Endodermal cell (in vitro differentiated cells): ENCODE measurements around the gene RBM44. TPM values are rescaled to one million over a fixed set of nuclear protein-coding genes. Genes with fewer than 3 reads are reported as not detected.

ENCODE experiments used
- DNase-seq: peaks from one replicate; pipeline ENCODE4 v3.0.0-alpha.2; 2017
- H3K27ac ChIP-seq: 2 replicates; pipeline ENCODE4 v1.5.1; 2013; ENCODE audit warnings: mild to moderate bottlenecking, low read depth, low read length, moderate library complexity
- H3K27me3 ChIP-seq: 2 replicates; pipeline ENCODE4 v1.6.1; 2013; ENCODE audit warnings: mild to moderate bottlenecking, low read length, moderate library complexity; ENCODE audit not compliant: insufficient read depth, control insufficient read depth, poor library complexity, severe bottlenecking
- H3K36me3 ChIP-seq: 2 replicates; pipeline ENCODE4 v1.7.0; 2013; ENCODE audit warnings: mild to moderate bottlenecking, low read length, moderate library complexity; ENCODE audit not compliant: control insufficient read depth, insufficient read depth
- H3K4me1 ChIP-seq: one replicate; pipeline ENCODE4 v1.7.0; 2013; ENCODE audit warnings: low read length; ENCODE audit not compliant: control insufficient read depth, insufficient read depth
- H3K4me3 ChIP-seq: 2 replicates; pipeline ENCODE4 v1.5.1; 2013; ENCODE audit warnings: mild to moderate bottlenecking, low read length, moderate library complexity
- H3K9ac ChIP-seq: 2 replicates; pipeline ENCODE4 v1.6.1; 2013; ENCODE audit warnings: mild to moderate bottlenecking, low read length, moderate library complexity; ENCODE audit not compliant: poor library complexity, severe bottlenecking; ENCODE audit errors: extremely low read depth
- H3K9me3 ChIP-seq: 2 replicates; pipeline ENCODE4 v1.6.1; 2013; ENCODE audit warnings: mild to moderate bottlenecking, low read length, moderate library complexity; ENCODE audit not compliant: control insufficient read depth
- H3K27ac Mint-ChIP-seq: 2 replicates; pipeline ENCODE4 v1.8.0; 2020; ENCODE audit warnings: mixed read lengths
- H3K27me3 Mint-ChIP-seq: 2 replicates; pipeline ENCODE4 v1.8.0; 2021; ENCODE audit warnings: mild to moderate bottlenecking, mixed read lengths; ENCODE audit not compliant: insufficient read depth
- H3K36me3 Mint-ChIP-seq: 2 replicates; pipeline ENCODE4 v1.8.0; 2020; ENCODE audit warnings: low read depth, mixed read lengths
- H3K4me1 Mint-ChIP-seq: 2 replicates; pipeline ENCODE4 v1.8.0; 2020; ENCODE audit warnings: mixed read lengths
- H3K4me3 Mint-ChIP-seq: 2 replicates; pipeline ENCODE4 v1.8.0; 2020; ENCODE audit warnings: mild to moderate bottlenecking, moderate library complexity, mixed read lengths
- H3K9me3 Mint-ChIP-seq: 2 replicates; pipeline ENCODE4 v1.8.0; 2020; ENCODE audit warnings: mild to moderate bottlenecking, mixed read lengths
- CTCF ChIP-seq: fragments of 200-600 bp; sonication (generic); conservative IDR thresholded peaks from 2 replicates; pipeline ENCODE4 v1.5.0; 2021; ENCODE audit warnings: antibody characterized with exemption, mild to moderate bottlenecking
- WGBS, 2 experiments: methylation state at CpG; one replicate each; pipeline versions ENCODE4 v1.1.5 to v1.1.7; 2013; ENCODE audit warnings: missing lambda C conversion rate in 2 of 2, mixed read lengths in 1 of 2; ENCODE audit not compliant: insufficient coverage in 1 of 2, insufficient read length in 1 of 2; 5-methylcytosine and 5-hydroxymethylcytosine counted together
- total RNA-seq, 2 donors: library from RNA; stranded (reverse); fragmentation: NEBNext Ultra II Directional in 1 of 2; extraction: Animal tissue kit (Norgen Biotek cat#: 25700) in 1 of 2; gene quantifications; 2 replicates in 1 of 2; 3 replicates in 1 of 2; pipeline ENCODE4 v1.2.1, GENCODE V29; 2021

The RBM44 gene
- total RNA-seq, 2 donors from 2014 or later: 0.42 to 1.2 TPM

GRCh38 chr2:237873897-237874551, 75.4 kb downstream of the RBM44 start:
- Mint-ChIP-seq H3K27ac (no peak overlapping the region), H3K4me1 (no peaks in the 10 kb centered on the region), H3K4me3 (no peak overlapping the region), H3K27me3 (no peaks in the 10 kb centered on the region), H3K36me3 (no peaks in the 10 kb centered on the region), H3K9me3 (no peaks in the 10 kb centered on the region)
- H3K36me3 ChIP-seq: no peaks in the 10 kb centered on the region
- TF ChIP-seq CTCF: peak; percentile 23
- peak; percentile 44 for DNase-seq
- H3K27me3 ChIP-seq: no peaks in the 10 kb centered on the region
- no peak overlapping the region for H3K4me3 ChIP-seq
- H3K9ac ChIP-seq: no peak overlapping the region
- WGBS, 2 experiments: 95% methylated on average over 6 to 14 of the region's 14 CpGs
- H3K4me1 ChIP-seq: no peaks in the 10 kb centered on the region
- no peaks in the 10 kb centered on the region for H3K9me3 ChIP-seq
- H3K27ac ChIP-seq: no peak overlapping the region

GRCh38 chr2:237874585-237875161, 76.1 kb downstream of the RBM44 start:
- no peak for TF ChIP-seq CTCF
- H3K9ac ChIP-seq: no peak overlapping the region
- H3K9me3 Mint-ChIP-seq: no peaks in the 10 kb centered on the region

GRCh38 chr2:237875256-237876060, 76.9 kb downstream of the RBM44 start:
- H3K4me1 Mint-ChIP-seq: no peaks in the 10 kb centered on the region
- no peaks in the 10 kb centered on the region for H3K36me3 Mint-ChIP-seq
- 83 to 86% methylated on average over 9 to 16 of the region's 16 CpGs for WGBS, 2 experiments
- H3K9ac ChIP-seq: no peak overlapping the region
- no peaks in the 10 kb centered on the region for H3K36me3 ChIP-seq
- no peak overlapping the region for H3K27ac ChIP-seq
- H3K9me3 ChIP-seq: no peaks in the 10 kb centered on the region
- no peaks in the 10 kb centered on the region for H3K27me3 Mint-ChIP-seq
- H3K9me3 Mint-ChIP-seq: no peaks in the 10 kb centered on the region
- no peaks in the 10 kb centered on the region for H3K27me3 ChIP-seq
- H3K27ac Mint-ChIP-seq: no peak overlapping the region
- no peak overlapping the region for H3K4me3 Mint-ChIP-seq
- no peaks in the 10 kb centered on the region for H3K4me1 ChIP-seq
- TF ChIP-seq CTCF: no peak
- H3K4me3 ChIP-seq: no peak overlapping the region
- peak; percentile 24 for DNase-seq

More at GRCh38 chr2:237874585-237875161, 76.1 kb downstream of the RBM44 start:
- Mint-ChIP-seq H3K27me3 (no peaks in the 10 kb centered on the region), H3K27ac (no peak overlapping the region), H3K4me1 (no peaks in the 10 kb centered on the region), H3K36me3 (no peaks in the 10 kb centered on the region), H3K4me3 (no peak overlapping the region)
- Histone ChIP-seq H3K9me3 (no peaks in the 10 kb centered on the region), H3K36me3 (no peaks in the 10 kb centered on the region), H3K27ac (no peak overlapping the region), H3K27me3 (no peaks in the 10 kb centered on the region), H3K4me1 (no peaks in the 10 kb centered on the region), H3K4me3 (no peak overlapping the region)
- no peak for DNase-seq
- 86 to 90% methylated on average over 6 to 7 of the region's 7 CpGs for WGBS, 2 experiments
